HG02759 (cell line): ENCODE results near the gene CDK19.
A peak's percentile ranks its signal among the peaks of the same experiment; 100 is the strongest.
"Not testable (repeated sequence)": the region's sequence is repeated elsewhere in the genome, so short reads cannot be mapped to it uniquely, and the experiment has no call there.

Experiments
- ATAC-seq: cut with Tn5 transposase; IDR thresholded peaks from one replicate; pipeline ENCODE4 v1.9.1; 2021; ENCODE audit warnings: mild to moderate bottlenecking, moderate library complexity; ENCODE audit not compliant: unreplicated experiment

The CDK19 gene

DNA sequence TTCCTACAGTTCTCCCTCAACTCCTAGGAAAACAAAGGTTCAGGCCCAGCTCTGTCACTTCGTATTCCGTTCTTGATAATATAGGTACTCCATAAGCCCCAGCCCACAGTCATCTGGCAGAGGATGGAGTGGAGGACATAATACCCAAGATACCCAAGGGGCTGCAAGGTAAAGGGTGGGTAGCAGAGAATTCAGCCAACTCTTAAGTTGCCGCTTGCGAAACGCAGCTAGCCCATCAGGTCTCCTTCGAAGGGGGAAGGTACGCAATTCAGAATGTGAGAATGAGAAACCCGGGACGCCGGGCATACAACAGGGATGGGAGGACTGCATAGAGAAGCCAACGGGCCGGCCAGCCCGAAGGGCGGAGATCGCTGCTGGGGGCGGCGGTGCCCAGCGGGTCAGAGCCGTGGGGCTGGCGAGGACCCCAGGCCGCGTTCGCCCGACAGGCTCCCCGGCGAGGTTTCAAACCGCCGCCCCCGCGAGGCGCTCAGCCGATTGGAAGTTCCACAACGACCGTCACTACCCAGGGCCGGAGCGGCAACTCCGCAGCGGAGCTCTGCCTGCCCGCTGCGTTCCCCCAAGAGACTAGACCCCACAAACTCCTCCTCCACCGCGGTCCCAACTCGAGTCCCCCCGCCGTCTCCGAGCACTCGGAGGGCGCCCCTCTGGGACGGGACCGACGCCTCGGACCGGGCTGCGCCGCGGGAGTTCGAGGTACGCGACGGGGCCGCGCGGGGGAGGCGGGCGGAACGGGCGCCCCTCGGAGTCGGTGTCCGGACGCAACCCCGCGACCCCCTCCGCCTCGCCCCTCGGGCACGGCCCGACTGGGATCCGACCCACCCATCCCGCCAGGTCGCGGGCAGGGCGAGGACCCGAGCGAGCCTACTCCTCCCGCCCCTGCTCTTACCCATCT, 911 bp downstream of the CDK19 start:
- ATAC-seq, result peak; percentile 12

GRCh38 chr6:110813338-110814101, 1.7 kb downstream of the CDK19 start:
- no peak for ATAC-seq

GRCh38 chr6:110812719-110813118, 2.5 kb downstream of the CDK19 start:
- ATAC-seq, result no peak

- ATAC-seq, result no peak
Observed at GRCh38 chr6:110810896-110811586, 4.2 kb downstream of the CDK19 start.

GRCh38 chr6:110809792-110810191, 5.5 kb downstream of the CDK19 start:
- no peak for ATAC-seq

GRCh38 chr6:110802175-110802574, 13.1 kb downstream of the CDK19 start:
- ATAC-seq, result not testable (repeated sequence)

DNA sequence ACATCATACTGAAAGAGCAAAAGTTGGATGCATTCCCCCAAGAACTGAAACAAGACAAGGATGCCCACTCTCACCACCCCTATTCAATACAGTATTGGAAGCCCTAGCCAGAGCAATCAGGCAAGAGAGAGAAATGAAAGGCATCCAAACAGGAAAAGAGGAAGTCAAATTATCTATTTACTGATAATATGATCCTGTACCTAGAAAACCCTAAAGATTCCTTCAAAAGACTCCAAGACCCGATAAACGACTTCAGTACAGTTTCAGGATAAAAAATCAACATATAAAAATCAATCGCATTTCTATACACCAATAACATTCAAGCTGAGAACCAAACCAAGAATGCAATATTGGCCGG, 14.5 kb downstream of the CDK19 start:
- no peak for ATAC-seq

- no peak for ATAC-seq
Observed at GRCh38 chr6:110800196-110800838, 15.0 kb downstream of the CDK19 start.

- no peak for ATAC-seq
Observed at GRCh38 chr6:110799655-110800054, 15.6 kb downstream of the CDK19 start.

GRCh38 chr6:110799189-110799588, 16.1 kb downstream of the CDK19 start:
- no peak for ATAC-seq

- ATAC-seq, result no peak
Observed at GRCh38 chr6:110795271-110795670, 20.0 kb downstream of the CDK19 start.

- ATAC-seq, result no peak
Observed at GRCh38 chr6:110786696-110787095, 28.6 kb downstream of the CDK19 start.

GRCh38 chr6:110786271-110786670, 29.0 kb downstream of the CDK19 start:
- no peak for ATAC-seq

- no peak for ATAC-seq
Observed at GRCh38 chr6:110784610-110784979, 30.7 kb downstream of the CDK19 start.

DNA sequence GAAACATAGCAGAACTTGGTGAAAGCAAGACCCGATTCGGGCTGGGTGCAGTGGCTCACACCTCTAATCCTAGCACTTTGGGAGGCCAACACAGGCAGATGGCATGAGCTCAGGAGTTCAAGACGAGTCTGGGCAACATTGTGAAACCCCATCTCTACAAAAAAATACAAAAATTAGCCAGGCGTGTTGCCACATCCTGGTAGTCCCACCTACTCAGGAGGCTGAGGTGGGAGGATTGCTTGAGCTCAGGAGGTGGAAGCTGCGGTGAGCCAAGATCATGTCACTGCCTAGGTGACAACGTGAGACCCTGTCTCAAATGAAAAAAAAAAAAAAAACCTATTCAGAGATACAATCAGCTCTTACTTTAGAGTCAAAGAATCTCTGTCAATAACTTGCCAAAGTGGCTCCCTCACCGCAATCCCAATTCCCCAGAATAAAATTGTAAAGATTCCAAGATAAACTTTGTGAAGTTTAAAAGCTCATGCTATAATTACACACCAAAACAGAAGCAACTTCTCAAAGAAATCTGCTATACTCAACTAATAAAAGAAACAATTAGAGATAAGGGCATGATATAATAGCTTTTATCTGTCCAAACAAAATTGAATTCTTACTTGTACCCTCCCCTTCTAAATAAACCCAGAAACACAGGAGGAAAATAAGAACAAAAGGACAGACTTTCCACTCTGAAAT, 33.6 kb downstream of the CDK19 start:
- peak; percentile 49 for ATAC-seq

- ATAC-seq, result no peak
Observed at GRCh38 chr6:110778333-110778732, 36.9 kb downstream of the CDK19 start.

GRCh38 chr6:110777636-110778035, 37.6 kb downstream of the CDK19 start:
- no peak for ATAC-seq

DNA sequence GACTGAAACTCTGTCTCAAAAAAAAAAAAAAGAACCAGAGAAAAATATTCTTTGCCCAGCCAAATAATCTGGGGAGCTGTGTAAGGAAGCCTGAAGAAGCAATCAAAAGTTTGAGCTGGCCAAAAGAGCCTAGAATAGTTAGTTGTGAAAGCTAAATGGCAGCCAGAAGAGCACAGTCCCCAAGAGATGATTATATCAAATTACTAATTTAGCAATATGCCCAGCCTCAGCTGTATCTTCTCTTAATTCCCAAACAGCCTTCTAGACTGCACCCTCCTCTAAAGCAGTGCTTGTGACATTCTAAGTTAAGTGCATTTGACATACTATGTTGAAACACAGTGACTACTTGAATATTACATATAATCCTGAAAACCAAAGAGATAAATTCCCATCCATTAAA, 38.9 kb downstream of the CDK19 start:
- ATAC-seq, result no peak

DNA sequence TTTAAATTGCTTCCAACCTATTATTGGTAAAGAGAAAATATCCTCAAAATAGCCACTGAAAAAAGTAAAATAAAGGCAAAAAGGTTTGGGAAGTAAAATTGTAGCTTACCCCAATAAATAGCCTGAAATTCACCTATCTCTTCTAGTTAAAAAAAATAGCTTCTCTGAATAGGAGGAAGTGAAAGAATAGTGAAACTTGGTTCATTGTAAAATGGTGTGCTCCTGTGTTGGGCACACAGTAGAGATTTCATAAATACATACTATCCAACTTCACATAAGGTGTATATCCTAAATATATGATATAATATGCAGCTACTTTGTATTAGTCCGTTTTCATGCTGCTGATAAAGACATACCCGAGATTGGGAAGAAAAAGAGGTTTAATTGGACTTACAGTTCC, 45.3 kb downstream of the CDK19 start:
- ATAC-seq, result no peak

DNA sequence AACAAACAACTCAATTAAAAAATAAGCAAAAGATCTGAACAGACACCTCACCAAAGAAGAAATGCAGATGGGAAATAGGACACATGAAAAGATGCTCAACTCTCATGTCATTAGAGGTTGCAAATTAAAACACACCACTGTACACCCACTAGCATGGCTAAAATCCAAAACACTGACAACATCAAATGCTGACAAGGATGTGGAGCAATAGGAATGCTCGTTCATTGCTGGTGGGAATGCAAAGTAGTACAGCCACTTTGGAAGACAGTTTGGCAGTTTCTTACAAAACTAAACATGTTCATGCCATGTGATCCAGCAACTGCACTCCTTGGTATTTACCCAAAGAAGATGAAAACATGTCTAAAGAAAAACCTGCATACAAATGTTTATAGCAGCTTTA, 47.2 kb downstream of the CDK19 start:
- ATAC-seq, result no peak

DNA sequence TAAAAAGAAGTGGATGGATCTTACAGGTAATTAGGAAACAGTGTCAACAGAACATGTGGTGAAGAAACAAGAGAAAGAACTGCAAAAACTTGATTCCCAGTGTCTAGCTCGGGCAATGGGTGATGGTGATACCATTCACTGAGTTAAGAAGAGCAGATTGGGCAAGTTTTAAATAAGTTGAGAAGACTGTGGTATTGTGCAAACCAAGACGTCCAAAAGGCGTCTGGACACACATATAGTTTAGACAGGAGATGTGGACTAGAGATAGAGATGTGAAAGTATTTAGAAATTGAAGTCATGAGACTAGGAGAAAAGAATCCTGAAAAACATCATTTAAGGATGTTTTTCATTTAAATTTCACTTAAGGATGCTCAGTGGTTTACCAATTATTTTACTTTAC, 53.9 kb downstream of the CDK19 start:
- ATAC-seq, result no peak
